ENCODE results near the gene CHST10. TPM values are rescaled to one million over a fixed set of nuclear protein-coding genes. Genes with fewer than 3 reads are reported as not detected.

CHST10 gene
- total RNA-seq, 2 donors from 2014 or later = 17.6 to 18.5 TPM

GRCh38 chr2:100425573-100426383 is 8.3 kb upstream of the CHST10 start:
- no peaks in the 10 kb centered on the region for H3K27me3 Mint-ChIP-seq (ENCODE audit: insufficient read depth)
- TF ChIP-seq CTCF (conservative IDR thresholded peaks at IDR 0.05) = no peak
- no peak overlapping the region for H3K4me3 Mint-ChIP-seq
- H3K9me3 Mint-ChIP-seq = peaks cover 10% of the 10 kb centered on the region
- Histone ChIP-seq H3K27me3 (ENCODE audit: control insufficient read depth, insufficient read depth, low read length, poor library complexity, severe bottlenecking) (no peaks in the 10 kb centered on the region), H3K27ac (ENCODE audit: low read depth, low read length) (no peak overlapping the region), H3K9ac (ENCODE audit: extremely low read depth, low read length, poor library complexity, severe bottlenecking) (no peak overlapping the region), H3K9me3 (ENCODE audit: control insufficient read depth, low read length) (peaks cover 5% of the 10 kb centered on the region), H3K4me1 (ENCODE audit: control insufficient read depth, insufficient read depth, low read length) (no peaks in the 10 kb centered on the region), H3K4me3 (ENCODE audit: low read length) (no peak overlapping the region), H3K36me3 (ENCODE audit: control insufficient read depth, insufficient read depth, low read length) (no peaks in the 10 kb centered on the region)
- H3K4me1 Mint-ChIP-seq = no peaks in the 10 kb centered on the region
- no peaks in the 10 kb centered on the region for H3K36me3 Mint-ChIP-seq (ENCODE audit: low read depth)
- DNase-seq = no peak
- no peak overlapping the region for H3K27ac Mint-ChIP-seq
- WGBS, 2 experiments (ENCODE audit: insufficient coverage in 1 of 2, insufficient read length in 1 of 2) = 95 to 96% methylated on average over 15 of the region's 15 CpGs

- no peak for TF ChIP-seq CTCF (conservative IDR thresholded peaks at IDR 0.05)
- Histone ChIP-seq H3K4me3 (ENCODE audit: low read length) (no peak overlapping the region), H3K27ac (ENCODE audit: low read depth, low read length) (no peak overlapping the region), H3K36me3 (ENCODE audit: control insufficient read depth, insufficient read depth, low read length) (no peaks in the 10 kb centered on the region), H3K9me3 (ENCODE audit: control insufficient read depth, low read length) (no peaks in the 10 kb centered on the region), H3K27me3 (ENCODE audit: control insufficient read depth, insufficient read depth, low read length, poor library complexity, severe bottlenecking) (no peaks in the 10 kb centered on the region), H3K4me1 (ENCODE audit: control insufficient read depth, insufficient read depth, low read length) (no peaks in the 10 kb centered on the region), H3K9ac (ENCODE audit: extremely low read depth, low read length, poor library complexity, severe bottlenecking) (no peak overlapping the region)
- H3K4me1 Mint-ChIP-seq = no peaks in the 10 kb centered on the region
- WGBS, 2 experiments (ENCODE audit: insufficient coverage in 1 of 2, insufficient read length in 1 of 2) = 94 to 96% methylated on average over 4 of the region's 4 CpGs
- peaks cover 5% of the 10 kb centered on the region for H3K9me3 Mint-ChIP-seq
- no peaks in the 10 kb centered on the region for H3K27me3 Mint-ChIP-seq (ENCODE audit: insufficient read depth)
- H3K36me3 Mint-ChIP-seq (ENCODE audit: low read depth) = no peaks in the 10 kb centered on the region
- H3K27ac Mint-ChIP-seq = no peak overlapping the region
- H3K4me3 Mint-ChIP-seq = no peak overlapping the region
- DNase-seq = no peak
Observed at GRCh38 chr2:100425107-100425506, 7.6 kb upstream of the CHST10 start.

GRCh38 chr2:100424277-100424875 is 6.9 kb upstream of the CHST10 start:
- no peak overlapping the region for H3K4me3 Mint-ChIP-seq
- no peak for TF ChIP-seq CTCF (conservative IDR thresholded peaks at IDR 0.05)

More at GRCh38 chr2:100424277-100424875, 6.9 kb upstream of the CHST10 start:
- Histone ChIP-seq H3K4me1 (ENCODE audit: control insufficient read depth, insufficient read depth, low read length) (no peaks in the 10 kb centered on the region), H3K27ac (ENCODE audit: low read depth, low read length) (no peak overlapping the region), H3K4me3 (ENCODE audit: low read length) (no peak overlapping the region), H3K9me3 (ENCODE audit: control insufficient read depth, low read length) (no peaks in the 10 kb centered on the region), H3K36me3 (ENCODE audit: control insufficient read depth, insufficient read depth, low read length) (no peaks in the 10 kb centered on the region), H3K9ac (ENCODE audit: extremely low read depth, low read length, poor library complexity, severe bottlenecking) (no peak overlapping the region), H3K27me3 (ENCODE audit: control insufficient read depth, insufficient read depth, low read length, poor library complexity, severe bottlenecking) (no peaks in the 10 kb centered on the region)
- peaks cover 2% of the 10 kb centered on the region for H3K9me3 Mint-ChIP-seq
- WGBS, 2 experiments (ENCODE audit: insufficient coverage in 1 of 2, insufficient read length in 1 of 2) = 90 to 96% methylated on average over 3 to 4 of the region's 4 CpGs
- no peaks in the 10 kb centered on the region for H3K27me3 Mint-ChIP-seq (ENCODE audit: insufficient read depth)
- DNase-seq = no peak
- H3K27ac Mint-ChIP-seq = no peak overlapping the region
- H3K4me1 Mint-ChIP-seq = no peaks in the 10 kb centered on the region
- H3K36me3 Mint-ChIP-seq (ENCODE audit: low read depth) = no peaks in the 10 kb centered on the region

Measured in endodermal cell (in vitro differentiated cells).